GDM1 (cell line): ENCODE data around the gene IL1A.

Source experiments
- DNase-seq: peaks from one replicate; lab custom pipeline; 2025; lab: John Stamatoyannopoulos, UW

Gene IL1A

GRCh38 chr2:112726487-112727190 lies 57.7 kb downstream of the IL1A start:
- peak; percentile 92 for DNase-seq

DNA sequence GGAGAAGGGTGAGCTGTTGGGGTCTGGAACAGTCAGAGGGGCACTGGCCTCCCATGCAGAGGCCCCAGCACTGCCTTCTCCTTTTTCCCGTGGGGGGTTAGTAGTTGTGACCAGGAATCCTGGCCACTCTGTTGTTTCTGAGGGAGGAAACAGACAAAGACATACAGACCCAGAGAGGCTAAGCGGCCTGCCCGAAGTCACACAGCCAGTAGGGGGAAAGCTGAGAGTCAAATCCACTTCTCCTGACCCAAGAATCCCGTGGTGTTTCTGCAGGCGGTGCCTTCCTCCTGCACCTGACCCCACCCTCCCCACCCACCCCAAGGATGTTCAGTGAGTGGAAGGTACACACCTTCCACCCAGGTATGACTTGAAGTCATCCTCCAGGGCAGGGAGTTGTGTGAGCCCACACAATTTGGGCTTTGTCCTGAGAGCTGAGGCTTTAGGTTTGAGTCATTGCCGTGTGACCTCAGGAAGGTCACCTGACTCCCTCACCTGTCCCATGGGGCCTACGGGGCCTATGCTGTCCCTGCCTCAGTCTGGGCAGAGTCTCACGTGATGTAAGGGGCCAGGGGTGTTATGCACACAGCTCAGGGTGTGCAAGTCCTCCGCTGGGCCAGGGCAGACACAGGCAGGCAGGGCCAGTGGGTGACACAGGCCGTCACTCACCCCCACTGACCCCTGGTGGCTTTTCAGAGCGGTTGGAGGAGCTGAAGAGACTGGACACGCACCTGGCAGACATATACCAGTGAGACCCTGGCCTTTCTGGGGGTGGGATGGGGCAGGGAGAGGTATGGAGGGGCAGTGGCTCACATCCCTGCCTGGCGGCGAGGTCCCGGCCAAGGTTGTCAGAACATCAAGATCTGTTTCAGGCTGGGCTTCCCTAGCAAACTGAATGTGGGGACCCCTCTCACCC lies 58.5 kb downstream of the IL1A start:
- DNase-seq: no peak

- peak; percentile 67 for DNase-seq
These were observed 59.4 kb downstream of the IL1A start for GRCh38 chr2:112724591-112725525.

- no peak for DNase-seq
These were observed 60.3 kb downstream of the IL1A start for GRCh38 chr2:112723995-112724394.
